DOHH2 (cell line): ENCODE data around the gene SLC19A1.

Experiments used
- H3F3A ChIP-seq: fragments of 200-600 bp; sonication (generic), shearing (Covaris generic); 2 replicates; pipeline ENCODE4 v1.6.0; 2016; ENCODE audit warnings: antibody characterized with exemption, mild to moderate bottlenecking; ENCODE audit not compliant: control insufficient read depth, insufficient read depth
- H3K27ac ChIP-seq: fragments of 200-600 bp; sonication (generic); 2 replicates; pipeline ENCODE4 v1.5.1; 2014; ENCODE audit warnings: low read depth, mild to moderate bottlenecking, low read length, moderate library complexity
- H3K27me3 ChIP-seq: fragments of 200-600 bp; sonication (generic); 2 replicates; pipeline ENCODE4 v1.6.1; 2014; ENCODE audit warnings: mild to moderate bottlenecking, low read length, mixed read lengths; ENCODE audit not compliant: control insufficient read depth
- H3K36me3 ChIP-seq: fragments of 200-600 bp; sonication (generic); 2 replicates; pipeline ENCODE4 v1.6.1; 2014; ENCODE audit warnings: mild to moderate bottlenecking, low read length, moderate library complexity, mixed read lengths; ENCODE audit not compliant: control insufficient read depth
- H3K4me1 ChIP-seq: fragments of 200-600 bp; sonication (generic); 2 replicates; pipeline ENCODE4 v1.6.1; 2014; ENCODE audit warnings: mild to moderate bottlenecking, low read length, mixed read lengths; ENCODE audit not compliant: control insufficient read depth
- H3K4me2 ChIP-seq: fragments of 200-600 bp; sonication (generic); 2 replicates; pipeline ENCODE4 v1.6.0; 2014; ENCODE audit warnings: mild to moderate bottlenecking, low read length, moderate library complexity
- H3K4me3 ChIP-seq: fragments of 200-600 bp; sonication (generic); 2 replicates; pipeline ENCODE4 v1.5.1; 2014; ENCODE audit warnings: mild to moderate bottlenecking, low read length, mixed read lengths
- H3K79me2 ChIP-seq: fragments of 200-600 bp; sonication (generic); 2 replicates; pipeline ENCODE4 v1.6.1; 2014; ENCODE audit warnings: mild to moderate bottlenecking, low read length, mixed read lengths; ENCODE audit not compliant: control insufficient read depth
- H3K9me2 ChIP-seq: fragments of 200-600 bp; sonication (generic); replicated peaks from 2 replicates; pipeline ENCODE4 v1.6.1; 2014; ENCODE audit warnings: mild to moderate bottlenecking, low read length, mixed read lengths; ENCODE audit not compliant: control insufficient read depth
- H3K9me3 ChIP-seq: fragments of 200-600 bp; sonication (generic); 2 replicates; pipeline ENCODE4 v1.6.1; 2014; ENCODE audit warnings: antibody characterized with exemption, low read length, mixed read lengths; ENCODE audit not compliant: control insufficient read depth, insufficient read depth
- H4K20me1 ChIP-seq: fragments of 200-600 bp; sonication (generic); 2 replicates; pipeline ENCODE4 v1.6.0; 2014; ENCODE audit warnings: low read depth, mild to moderate bottlenecking, antibody characterized with exemption, low read length, moderate library complexity; ENCODE audit not compliant: control insufficient read depth, insufficient read depth
- CTCF ChIP-seq: fragments of 200-600 bp; sonication (generic); IDR thresholded peaks from one replicate; pipeline ENCODE4 v1.5.1; 2014; ENCODE audit warnings: antibody characterized with exemption, mild to moderate bottlenecking, low read depth, low read length; ENCODE audit not compliant: poor library complexity, severe bottlenecking
- EZH2phosphoT487 ChIP-seq: fragments of 200-600 bp; sonication (generic); IDR thresholded peaks from 2 replicates; pipeline ENCODE4 v1.6.1; 2017; ENCODE audit warnings: borderline replicate concordance, mild to moderate bottlenecking, antibody characterized with exemption, low read length, moderate library complexity, mixed read lengths

SLC19A1 gene

GRCh38 chr21:45449658-45450422 is 92.4 kb downstream of the SLC19A1 start:
- H3K4me1 ChIP-seq: no peaks in the 10 kb centered on the region
- peaks cover 45% of the 10 kb centered on the region for H3K9me3 ChIP-seq
- H3K27ac ChIP-seq: no peak overlapping the region
- TF ChIP-seq EZH2phosphoT487 (no peak), CTCF (no peak)
- H3K4me3 ChIP-seq: no peak overlapping the region
- no peaks in the 10 kb centered on the region for H3K9me2 ChIP-seq
- H3K36me3 ChIP-seq: no peaks in the 10 kb centered on the region
- no peak overlapping the region for H3K4me2 ChIP-seq
- no peaks in the 10 kb centered on the region for H3K79me2 ChIP-seq
- H4K20me1 ChIP-seq: no peaks in the 10 kb centered on the region
- H3F3A ChIP-seq: peaks cover 12% of the 10 kb centered on the region
- H3K27me3 ChIP-seq: no peaks in the 10 kb centered on the region

- Histone ChIP-seq H3K4me2 (no peak overlapping the region), H3K27me3 (no peaks in the 10 kb centered on the region), H3K9me2 (no peaks in the 10 kb centered on the region), H3F3A (peaks cover 12% of the 10 kb centered on the region), H3K36me3 (no peaks in the 10 kb centered on the region), H3K4me3 (no peak overlapping the region), H4K20me1 (no peaks in the 10 kb centered on the region), H3K79me2 (no peaks in the 10 kb centered on the region), H3K9me3 (peaks cover 37% of the 10 kb centered on the region), H3K4me1 (no peaks in the 10 kb centered on the region), H3K27ac (no peak overlapping the region)
- TF ChIP-seq EZH2phosphoT487 (no peak), CTCF (no peak)
Measured at GRCh38 chr21:45448810-45449657, 93.2 kb downstream of the SLC19A1 start.

GRCh38 chr21:45448283-45448809 is 93.9 kb downstream of the SLC19A1 start:
- H3K36me3 ChIP-seq: no peaks in the 10 kb centered on the region
- no peak for TF ChIP-seq EZH2phosphoT487
- TF ChIP-seq CTCF: no peak
- no peaks in the 10 kb centered on the region for H3K79me2 ChIP-seq
- H3K4me1 ChIP-seq: no peaks in the 10 kb centered on the region
- H4K20me1 ChIP-seq: no peaks in the 10 kb centered on the region
- peaks cover 11% of the 10 kb centered on the region for H3F3A ChIP-seq
- H3K4me2 ChIP-seq: no peak overlapping the region
- no peaks in the 10 kb centered on the region for H3K9me2 ChIP-seq
- H3K9me3 ChIP-seq: peaks cover 33% of the 10 kb centered on the region
- H3K27me3 ChIP-seq: no peaks in the 10 kb centered on the region
- no peak overlapping the region for H3K4me3 ChIP-seq
- no peak overlapping the region for H3K27ac ChIP-seq
